GM21515 (cell line): ENCODE measurements around the gene CT45A8.
"Not testable (repeated sequence)": the region's sequence is repeated elsewhere in the genome, so short reads cannot be mapped to it uniquely, and the experiment has no call there.

Experiments
- ATAC-seq: cut with Tn5 transposase; IDR thresholded peaks from one replicate; pipeline ENCODE4 v1.9.1; 2021; ENCODE audit not compliant: unreplicated experiment

CT45A8 gene, protein sequence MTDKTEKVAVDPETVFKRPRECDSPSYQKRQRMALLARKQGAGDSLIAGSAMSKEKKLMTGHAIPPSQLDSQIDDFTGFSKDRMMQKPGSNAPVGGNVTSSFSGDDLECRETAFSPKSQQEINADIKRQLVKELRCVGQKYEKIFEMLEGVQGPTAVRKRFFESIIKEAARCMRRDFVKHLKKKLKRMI

DNA sequence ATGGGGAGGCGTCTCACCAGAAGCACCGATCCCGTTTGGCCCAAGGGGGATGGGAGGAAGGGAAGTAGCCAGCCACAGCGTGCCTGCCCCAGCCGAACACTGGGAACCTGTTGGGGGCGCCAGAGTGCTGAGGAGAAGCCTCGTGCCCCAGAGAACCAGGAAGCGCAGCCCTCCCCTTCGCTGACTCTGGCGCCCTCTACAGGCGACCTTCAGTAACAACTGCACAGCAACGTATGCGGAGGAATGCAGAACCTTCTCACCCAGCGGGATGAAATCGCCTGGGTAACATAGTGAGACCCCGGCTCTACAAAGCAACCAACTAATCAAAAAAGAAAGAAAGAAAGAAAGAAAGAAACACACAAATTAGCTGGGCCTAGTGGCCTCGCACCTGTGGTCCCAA, at the start of gene CT45A8:
TSS of gene CT45A8 (minus strand) at position 101 of the 400 bp plus-strand sequence. CDS start 3,755 bp downstream, outside the sequence.
- not testable (repeated sequence) for ATAC-seq

GRCh38 chrX:135893294-135893817, 39.0 kb upstream of the CT45A8 start, which contains the start of the genes CT45A10 and SAGE1:
Gene CT45A10 (minus strand): TSS chrX:135893444. CDS start chrX:135885344, 8,100 bp downstream.
Gene SAGE1 (plus strand): TSS chrX:135893716. CDS start chrX:135896243, 2,527 bp downstream.
- no peak for ATAC-seq

- ATAC-seq = no peak
Measured at GRCh38 chrX:135892781-135893180, 38.4 kb upstream of the CT45A8 start.

GRCh38 chrX:135890087-135890585, 35.8 kb upstream of the CT45A8 start:
- ATAC-seq = no peak

- not testable (repeated sequence) for ATAC-seq
Measured at GRCh38 chrX:135888976-135889375, 34.6 kb upstream of the CT45A8 start.

DNA sequence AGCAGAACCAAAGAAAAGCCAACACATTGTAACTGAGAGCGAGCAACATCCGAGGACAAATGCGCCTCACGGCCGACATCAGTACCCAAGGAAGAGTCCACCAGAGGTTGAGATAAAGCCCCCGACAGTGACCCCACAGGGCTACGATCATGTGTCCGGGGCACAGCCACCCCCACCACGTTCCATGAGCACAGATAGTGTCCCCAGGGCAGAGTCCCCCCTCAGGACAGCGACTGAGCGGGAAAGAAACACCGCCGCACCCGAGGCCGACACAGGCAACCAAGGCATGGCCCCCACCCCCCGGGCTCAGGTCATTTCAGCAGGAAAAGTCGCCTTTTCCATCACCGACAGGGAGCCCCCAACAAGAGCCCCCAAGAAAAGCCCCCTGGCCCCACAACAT, 33.9 kb upstream of the CT45A8 start:
- not testable (repeated sequence) for ATAC-seq

- ATAC-seq = not testable (repeated sequence)
Measured at GRCh38 chrX:135882741-135883140, 28.4 kb upstream of the CT45A8 start.

- not testable (repeated sequence) for ATAC-seq
Measured at GRCh38 chrX:135871712-135872111, 17.4 kb upstream of the CT45A8 start, which contains the start of gene CT45A9. Gene CT45A9 (minus strand): TSS chrX:135871812. CDS start chrX:135868061, 3,751 bp downstream.

- ATAC-seq = not testable (repeated sequence)
Measured at GRCh38 chrX:135837180-135837579, 17.2 kb downstream of the CT45A8 start, which contains the start of gene CT45A7. Gene CT45A7 (minus strand): TSS chrX:135837280. CDS start chrX:135833533, 3,747 bp downstream.

- ATAC-seq = not testable (repeated sequence)
Measured at GRCh38 chrX:135819912-135820311, 34.4 kb downstream of the CT45A8 start, which contains the start of gene CT45A2. Gene CT45A2 (minus strand): TSS chrX:135820012. CDS start chrX:135816265, 3,747 bp downstream.

GRCh38 chrX:135802687-135803086, 51.7 kb downstream of the CT45A8 start, which contains the start of gene CT45A6:
Gene CT45A6 (minus strand): TSS chrX:135802787. CDS start chrX:135798993, 3,794 bp downstream.
- not testable (repeated sequence) for ATAC-seq
